DND-41 (cell line): ENCODE data around the gene INPP5J.

ENCODE experiments used
- EZH2 ChIP-seq: IDR thresholded peaks from 3 replicates; pipeline ENCODE4 v1.6.1; 2012; ENCODE audit warnings: borderline replicate concordance, low read depth, mild to moderate bottlenecking, moderate library complexity, low read length, inconsistent platforms; ENCODE audit not compliant: severe bottlenecking
- TF ChIP-seq, protein P1 (sequence below): IDR thresholded peaks from 2 replicates; pipeline ENCODE4 v1.5.1; 2012; ENCODE audit warnings: borderline replicate concordance, low read length, moderate library complexity, mild to moderate bottlenecking; ENCODE audit not compliant: poor library complexity, severe bottlenecking; ENCODE audit errors: extremely low read depth

- TF ChIP-seq, protein P1, sequence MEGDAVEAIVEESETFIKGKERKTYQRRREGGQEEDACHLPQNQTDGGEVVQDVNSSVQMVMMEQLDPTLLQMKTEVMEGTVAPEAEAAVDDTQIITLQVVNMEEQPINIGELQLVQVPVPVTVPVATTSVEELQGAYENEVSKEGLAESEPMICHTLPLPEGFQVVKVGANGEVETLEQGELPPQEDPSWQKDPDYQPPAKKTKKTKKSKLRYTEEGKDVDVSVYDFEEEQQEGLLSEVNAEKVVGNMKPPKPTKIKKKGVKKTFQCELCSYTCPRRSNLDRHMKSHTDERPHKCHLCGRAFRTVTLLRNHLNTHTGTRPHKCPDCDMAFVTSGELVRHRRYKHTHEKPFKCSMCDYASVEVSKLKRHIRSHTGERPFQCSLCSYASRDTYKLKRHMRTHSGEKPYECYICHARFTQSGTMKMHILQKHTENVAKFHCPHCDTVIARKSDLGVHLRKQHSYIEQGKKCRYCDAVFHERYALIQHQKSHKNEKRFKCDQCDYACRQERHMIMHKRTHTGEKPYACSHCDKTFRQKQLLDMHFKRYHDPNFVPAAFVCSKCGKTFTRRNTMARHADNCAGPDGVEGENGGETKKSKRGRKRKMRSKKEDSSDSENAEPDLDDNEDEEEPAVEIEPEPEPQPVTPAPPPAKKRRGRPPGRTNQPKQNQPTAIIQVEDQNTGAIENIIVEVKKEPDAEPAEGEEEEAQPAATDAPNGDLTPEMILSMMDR: no peak
- TF ChIP-seq EZH2: no peak
These were observed 54.8 kb downstream of the INPP5J start for GRCh38 chr22:31177420-31178162.
